ENCODE data around the gene KCNK3.

KCNK3 gene

DNA sequence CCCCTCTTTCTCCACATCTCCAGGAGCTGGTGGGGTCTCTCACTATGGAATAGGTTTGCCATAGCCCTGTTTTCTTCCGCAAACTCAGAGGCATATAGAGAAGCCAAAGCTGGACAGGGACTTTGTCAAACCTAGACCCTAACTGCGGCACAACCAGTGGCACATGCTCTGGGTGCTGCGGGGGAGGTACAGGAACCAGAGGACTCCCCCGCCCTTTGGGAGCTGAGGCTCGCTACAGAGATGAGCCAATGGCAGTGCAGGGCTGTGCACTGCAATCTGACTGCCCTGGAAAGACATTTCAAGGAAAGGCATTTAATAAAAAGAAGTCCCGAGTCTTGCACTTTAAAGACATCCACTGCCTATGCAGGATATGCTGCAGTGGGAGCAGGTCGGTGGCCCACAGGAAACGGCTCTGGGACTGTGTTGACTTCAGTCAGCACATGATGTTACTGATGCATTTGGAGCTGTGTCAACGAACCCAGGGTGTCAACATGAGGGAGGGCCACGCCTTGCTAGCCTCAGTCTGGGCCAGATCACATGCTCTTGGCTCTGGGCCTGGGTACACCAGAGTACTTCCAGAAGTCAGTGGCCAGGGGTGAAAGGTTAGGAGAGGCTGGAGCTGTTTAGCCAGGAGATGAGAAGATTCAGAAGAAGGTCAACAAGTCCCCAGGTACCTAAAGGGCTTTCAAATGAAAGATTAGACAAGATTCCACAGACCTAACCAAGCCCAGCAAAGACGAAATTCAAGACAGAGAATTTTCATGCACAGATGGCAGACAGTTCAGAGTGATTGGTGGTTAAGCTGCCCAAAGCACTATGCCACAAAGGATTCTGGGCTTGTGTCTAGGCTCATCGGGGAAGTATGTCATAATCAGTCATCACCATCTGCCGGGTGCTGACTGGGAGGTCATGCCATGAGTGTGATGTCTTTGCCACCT lies 79.8 kb downstream of the KCNK3 start:
- DNase-seq = peak; percentile 23
- H3K36me3 ChIP-seq (replicated peaks) = peaks cover 32% of the 10 kb centered on the region
- H3K27ac ChIP-seq = no peak overlapping the region
- no peak for TF ChIP-seq CTCF (IDR thresholded peaks at IDR 0.05; ENCODE audit: low read depth, low read length, missing control alignments)
- in situ Hi-C loops (cut with HindIII; ENCODE audit: low pct_ligation_motif_present, low sequenced_read_pairs) = loop anchor here (25.0 kb wide), 1 partner anchor 185 kb away; no protein-coding TSS in a partner anchor
- H3K27me3 ChIP-seq (replicated peaks) = no peaks in the 10 kb centered on the region
- H3K4me3 ChIP-seq (ENCODE audit: low read depth, low read length) = no peak overlapping the region

- in situ Hi-C loops (cut with HindIII; ENCODE audit: low pct_ligation_motif_present, low sequenced_read_pairs) = no loop called here
Measured at GRCh38 chr2:26776195-26776800, 83.8 kb downstream of the KCNK3 start.

DNA sequence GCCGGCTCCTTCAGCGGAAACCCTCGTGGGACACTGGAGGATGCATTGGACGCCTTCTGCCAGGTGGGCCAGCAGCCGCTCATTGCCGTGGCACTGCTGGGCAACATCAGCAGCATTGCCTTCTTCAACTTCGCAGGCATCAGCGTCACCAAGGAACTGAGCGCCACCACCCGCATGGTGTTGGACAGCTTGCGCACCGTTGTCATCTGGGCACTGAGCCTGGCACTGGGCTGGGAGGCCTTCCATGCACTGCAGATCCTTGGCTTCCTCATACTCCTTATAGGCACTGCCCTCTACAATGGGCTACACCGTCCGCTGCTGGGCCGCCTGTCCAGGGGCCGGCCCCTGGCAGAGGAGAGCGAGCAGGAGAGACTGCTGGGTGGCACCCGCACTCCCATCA lies 85.6 kb downstream of the KCNK3 start:
- peaks cover 57% of the 10 kb centered on the region for H3K36me3 ChIP-seq (replicated peaks)
- in situ Hi-C loops (cut with HindIII; ENCODE audit: low pct_ligation_motif_present, low sequenced_read_pairs) = no loop called here

More at GRCh38 chr2:26776195-26776800, 83.8 kb downstream of the KCNK3 start:
- DNase-seq = no peak
- Histone ChIP-seq H3K27me3 (replicated peaks) (no peaks in the 10 kb centered on the region), H3K4me3 (ENCODE audit: low read depth, low read length) (no peak overlapping the region), H3K36me3 (replicated peaks) (peaks cover 54% of the 10 kb centered on the region), H3K27ac (no peak overlapping the region)
- no peak for TF ChIP-seq CTCF (IDR thresholded peaks at IDR 0.05; ENCODE audit: low read depth, low read length, missing control alignments)

GRCh38 chr2:26778507-26778906 lies 86.0 kb downstream of the KCNK3 start:
- in situ Hi-C loops (cut with HindIII; ENCODE audit: low pct_ligation_motif_present, low sequenced_read_pairs) = no loop called here
- no peak overlapping the region for H3K27ac ChIP-seq
- H3K27me3 ChIP-seq (replicated peaks) = no peaks in the 10 kb centered on the region
- TF ChIP-seq CTCF (IDR thresholded peaks at IDR 0.05; ENCODE audit: low read depth, low read length, missing control alignments) = no peak
- H3K4me3 ChIP-seq (ENCODE audit: low read depth, low read length) = no peak overlapping the region
- H3K36me3 ChIP-seq (replicated peaks) = peaks cover 57% of the 10 kb centered on the region
- no peak for DNase-seq

More for the DNA sequence above, 85.6 kb downstream of the KCNK3 start:
- DNase-seq = no peak
- Histone ChIP-seq H3K27me3 (replicated peaks) (no peaks in the 10 kb centered on the region), H3K4me3 (ENCODE audit: low read depth, low read length) (no peak overlapping the region), H3K27ac (no peak overlapping the region)
- no peak for TF ChIP-seq CTCF (IDR thresholded peaks at IDR 0.05; ENCODE audit: low read depth, low read length, missing control alignments)

- DNase-seq = no peak
- Histone ChIP-seq H3K36me3 (replicated peaks) (peaks cover 44% of the 10 kb centered on the region), H3K27ac (no peak overlapping the region), H3K4me3 (ENCODE audit: low read depth, low read length) (no peak overlapping the region), H3K27me3 (replicated peaks) (no peaks in the 10 kb centered on the region)
- in situ Hi-C loops (cut with HindIII; ENCODE audit: low pct_ligation_motif_present, low sequenced_read_pairs) = no loop called here
- no peak for TF ChIP-seq CTCF (IDR thresholded peaks at IDR 0.05; ENCODE audit: low read depth, low read length, missing control alignments)
Measured at GRCh38 chr2:26780203-26780760, 87.8 kb downstream of the KCNK3 start.
